ENCODE measurements around the gene NMS. TPM values are rescaled to one million over a fixed set of nuclear protein-coding genes. Genes with fewer than 3 reads are reported as not detected.

NMS gene
- total and polyA plus RNA-seq, 2 of the 8 experiments (the other 6 are each of a cell fraction or from before 2014, with no cell fraction given): not detected

GRCh38 chr2:100422320-100423055 lies 47.8 kb upstream of the NMS start:
- Histone ChIP-seq H2BK15ac (ENCODE audit: low read length) (no peak overlapping the region), H3K4me1 (replicated peaks in 1 of 4; ENCODE audit: control insufficient read depth in 3 of 4, insufficient read depth in 4 of 4, low read length in 3 of 4) (peaks cover 0 to 4% (median 1%) of the 10 kb centered on the region in 4 experiments; a peak in 2 of 7 replicates), H3K9ac (replicated peaks in 1 of 4; ENCODE audit: extremely low read depth in 1 of 4, low read depth in 3 of 4, low read length in 3 of 4) (no peak overlapping the region), H2BK120ac (replicated peaks; ENCODE audit: low read depth, low read length) (no peak overlapping the region), H3K4me3 (ENCODE audit: extremely low read depth in 1 of 4, insufficient read depth in 2 of 4, low read depth in 3 of 4, low read length in 4 of 4) (no peak overlapping the region), H4K91ac (replicated peaks; ENCODE audit: insufficient read length, low read length) (no peak overlapping the region), H2BK5ac (ENCODE audit: low read depth, low read length) (no peak overlapping the region), H2BK20ac (ENCODE audit: low read length) (no peak overlapping the region), H3K27me3 (replicated peaks in 1 of 4; ENCODE audit: control insufficient read depth in 3 of 4, extremely low read depth in 1 of 4, insufficient read depth in 3 of 4, low read length in 3 of 4) (no peaks in the 10 kb centered on the region), H4K20me1 (replicated peaks in 1 of 2; ENCODE audit: control insufficient read depth in 1 of 2, insufficient read depth in 2 of 2, low read length in 2 of 2) (no peaks in the 10 kb centered on the region), H3K27ac (ENCODE audit: low read depth, low read length) (no peak overlapping the region), H4K8ac (ENCODE audit: extremely low read depth, insufficient read depth, low read length) (no peak overlapping the region), H3K56ac (replicated peaks; ENCODE audit: insufficient read length, low read depth, low read length) (no peak overlapping the region), H3K23me2 (ENCODE audit: low read depth, low read length) (no peaks in the 10 kb centered on the region), H2BK12ac (ENCODE audit: low read depth, low read length) (no peak overlapping the region), H3K36me3 (ENCODE audit: control insufficient read depth in 2 of 4, insufficient read depth in 4 of 4, low read length in 3 of 4) (no peaks in the 10 kb centered on the region), H2AK5ac (ENCODE audit: low read depth, low read length) (no peak overlapping the region), H3K79me2 (ENCODE audit: control insufficient read depth in 1 of 2, insufficient read depth in 2 of 2, low read length in 2 of 2) (no peaks in the 10 kb centered on the region), H3K9me3 (ENCODE audit: insufficient read depth in 2 of 2, low read depth in 1 of 2, low read length in 1 of 2) (no peaks in the 10 kb centered on the region), H2AFZ (ENCODE audit: low read length) (no peak overlapping the region), H3K18ac (ENCODE audit: extremely low read depth, low read length) (no peak overlapping the region), H3K79me1 (ENCODE audit: low read depth, low read length) (no peaks in the 10 kb centered on the region), H3K23ac (ENCODE audit: insufficient read length) (no peak overlapping the region), H3K4me2 (ENCODE audit: insufficient read depth in 1 of 2, low read depth in 2 of 2, low read length in 2 of 2) (no peak overlapping the region), H3K14ac (ENCODE audit: insufficient read length) (no peak overlapping the region), H3K4ac (replicated peaks; ENCODE audit: insufficient read length, low read depth, low read length) (no peak overlapping the region), H4K5ac (ENCODE audit: insufficient read length, low read depth, low read length) (no peak overlapping the region)
- CTCF ChIA-PET (ENCODE audit: partially characterized antibody): interaction anchor here (0.6 to 3.2 kb wide), 21 partner anchors 10 to 543 kb away, joined by 3 to 18 read pairs (median 4); no protein-coding TSS in a partner anchor
- FAIRE-seq (peak; percentile 32), DNase-seq (ENCODE audit: low read depth in 1 of 2, low spot score in 2 of 2) (no peak)
- WGBS, 2 experiments (ENCODE audit: extremely low coverage in 1 of 2, insufficient coverage in 1 of 2, insufficient read length in 1 of 2, insufficient replicate concordance in 2 of 2, low coverage in 1 of 2, low lambda C conversion rate in 2 of 2, missing lambda C conversion rate in 1 of 2): 86% methylated on average over 4 of the region's 4 CpGs; no CpG with 5 or more reads in 1 of the 2 experiments
- POLR2A ChIA-PET (ENCODE audit: partially characterized antibody): interaction anchor here (0.6 to 0.8 kb wide), 3 partner anchors 61 to 755 kb away, joined by 3 read pairs; no protein-coding TSS in a partner anchor
- TF ChIP-seq TBP (IDR thresholded peaks at IDR 0.05; ENCODE audit: low read depth, low read length) (no peak), CTCF (IDR thresholded peaks at IDR 0.05; ENCODE audit: control extremely low read depth in 1 of 3, insufficient read depth in 1 of 3, low read depth in 1 of 3, low read length in 3 of 3) (peak; percentile 54 to 76 (median 76)), RAD21 (IDR thresholded peaks at IDR 0.05 in 1 of 2, conservative IDR thresholded peaks at IDR 0.05 in 1 of 2; ENCODE audit: low read depth in 2 of 2, low read length in 2 of 2) (peak; percentile 34 to 71), RFX5 (IDR thresholded peaks at IDR 0.05; ENCODE audit: borderline replicate concordance, low read depth, low read length) (no peak)

Data from H1 (cell line).